Suppressor macrophage (primary cell): ENCODE data around the gene LRRC66.

ENCODE experiments used
- DNase-seq, 4 experiments: peaks; one replicate each; pipeline ENCODE4 v3.0.0-alpha.2; 2020 to 2022
- total RNA-seq, 17 experiments: gene quantifications; one replicate each; lab custom pipeline; 2026; ENCODE audit warnings: mixed read lengths in 6 of 17, inconsistent platforms in 3 of 17; lab: John Stamatoyannopoulos, UW

Gene LRRC66
- total RNA-seq = 0 to 1.4 (median 0) reads per million in 17 experiments

- peak in 2 of 4 experiments; percentile 20 to 43 for DNase-seq
These were observed at the start of gene LRRC66 for GRCh38 chr4:52019936-52020657. TSS of gene LRRC66 (minus strand) at chr4:52020363. CDS start at chr4:52017613, 2,750 bp downstream.

- no peak for DNase-seq
These were observed 49.4 kb upstream of the LRRC66 start for GRCh38 chr4:52069571-52069970.

GRCh38 chr4:52059372-52059771 lies 39.2 kb upstream of the LRRC66 start:
- DNase-seq = peak; percentile 49 to 80 (median 67)

- DNase-seq = no peak
These were observed 38.1 kb upstream of the LRRC66 start for GRCh38 chr4:52058275-52058674.

- peak in 3 of 4 experiments; percentile 39 to 80 (median 74) for DNase-seq
These were observed 37.0 kb upstream of the LRRC66 start for GRCh38 chr4:52057196-52057595.

GRCh38 chr4:52054254-52054653 lies 34.1 kb upstream of the LRRC66 start:
- DNase-seq = no peak

- DNase-seq = peak in 3 of 4 experiments; percentile 37 to 65 (median 60)
These were observed 32.3 kb upstream of the LRRC66 start for GRCh38 chr4:52052475-52052780.

- DNase-seq = peak; percentile 58 to 85 (median 76)
These were observed 31.7 kb upstream of the LRRC66 start for GRCh38 chr4:52051615-52052474.

GRCh38 chr4:52051213-52051614 lies 31.1 kb upstream of the LRRC66 start, which contains the start of gene SPATA18:
TSS of gene SPATA18 (plus strand) at chr4:52051304. CDS start at chr4:52051705, 401 bp downstream.
- DNase-seq = peak in 3 of 4 experiments; percentile 34 to 67 (median 51)

GRCh38 chr4:52049266-52049665 lies 29.1 kb upstream of the LRRC66 start:
- peak in 3 of 4 experiments; percentile 45 to 49 (median 47) for DNase-seq

GRCh38 chr4:52045028-52045427 lies 24.9 kb upstream of the LRRC66 start:
- no peak for DNase-seq

- peak in 3 of 4 experiments; percentile 36 to 67 (median 60) for DNase-seq
These were observed 18.1 kb upstream of the LRRC66 start, which contains the start of gene SGCB for GRCh38 chr4:52038103-52038912. TSS of gene SGCB (minus strand) at chr4:52038299. CDS start at chr4:52038259, 40 bp downstream.

- peak in 1 of 4 experiments; percentile 9 for DNase-seq
These were observed 17.5 kb upstream of the LRRC66 start for GRCh38 chr4:52037689-52038102.

- DNase-seq = no peak
These were observed 16.8 kb upstream of the LRRC66 start for GRCh38 chr4:52036886-52037530.

GRCh38 chr4:52035190-52035589 lies 15.0 kb upstream of the LRRC66 start:
- DNase-seq = no peak

GRCh38 chr4:52032005-52032404 lies 11.8 kb upstream of the LRRC66 start:
- DNase-seq = peak in 3 of 4 experiments; percentile 24 to 58 (median 41)

GRCh38 chr4:52028970-52029369 lies 8.8 kb upstream of the LRRC66 start:
- DNase-seq = no peak

- DNase-seq = no peak
These were observed 2.3 kb downstream of the LRRC66 start for GRCh38 chr4:52017814-52018213.

- DNase-seq = no peak
These were observed 3.2 kb downstream of the LRRC66 start for GRCh38 chr4:52016981-52017380.

- DNase-seq = no peak
These were observed 4.8 kb downstream of the LRRC66 start for GRCh38 chr4:52015366-52015765.

- peak in 3 of 4 experiments; percentile 12 to 66 (median 56) for DNase-seq
These were observed 5.3 kb downstream of the LRRC66 start for GRCh38 chr4:52014903-52015302.

- DNase-seq = no peak
These were observed 7.5 kb downstream of the LRRC66 start for GRCh38 chr4:52012651-52013050.
